ENCODE data around the gene MIEN1. TPM values are rescaled to one million over a fixed set of nuclear protein-coding genes. Genes with fewer than 3 reads are reported as not detected.
A peak's percentile ranks its signal among the peaks of the same experiment; 100 is the strongest.

MIEN1 gene
- total RNA-seq, 4 donors from 2014 or later = 47.0 to 57.3 (median 52.7) TPM

DNA sequence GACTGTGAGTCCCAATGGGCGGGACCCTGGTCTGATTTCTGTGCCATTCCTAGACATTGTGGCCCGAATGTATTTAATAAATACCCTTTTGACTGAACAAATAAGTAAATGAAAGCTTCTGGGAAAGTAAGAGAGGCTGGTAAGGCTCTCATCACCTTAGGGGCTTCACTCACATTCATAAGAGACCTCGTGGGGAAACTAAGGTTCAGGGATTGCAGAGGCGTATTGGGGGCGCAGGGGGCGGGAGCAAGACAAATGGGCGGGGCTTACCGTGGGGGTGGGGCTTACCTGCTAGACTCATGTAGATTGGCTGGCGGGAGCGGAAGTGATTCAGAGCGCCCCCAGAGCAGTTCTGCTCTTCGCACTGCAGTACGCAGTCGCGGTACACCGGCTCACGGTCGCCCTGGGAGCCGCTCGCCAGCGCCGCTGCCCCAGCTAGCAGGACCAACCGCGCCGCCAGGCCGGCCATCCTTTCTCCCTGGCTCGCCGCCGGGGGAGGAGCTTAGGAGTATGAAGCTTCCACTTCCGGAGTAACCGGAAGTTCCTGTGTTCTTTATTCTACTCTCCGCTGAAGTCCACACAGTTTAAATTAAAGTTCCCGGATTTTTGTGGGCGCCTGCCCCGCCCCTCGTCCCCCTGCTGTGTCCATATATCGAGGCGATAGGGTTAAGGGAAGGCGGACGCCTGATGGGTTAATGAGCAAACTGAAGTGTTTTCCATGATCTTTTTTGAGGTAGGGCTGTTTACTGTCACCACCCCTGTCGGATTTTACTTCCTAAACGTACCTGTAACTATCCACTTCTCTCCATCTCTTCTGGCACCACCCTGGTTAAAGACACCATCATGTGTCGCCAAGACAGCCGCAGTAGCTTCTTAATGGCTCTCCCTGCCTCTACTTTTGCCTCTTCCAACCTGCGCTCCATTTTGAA lies 42.5 kb downstream of the MIEN1 start, which contains the start of gene PGAP3:
Gene PGAP3, minus strand, starts transcription at position 512 of the 929 bp plus-strand sequence. Its CDS starts 43 bp downstream, at position 469.
- DNase-seq (ENCODE audit: extremely low spot score) = peak; percentile 97
- H3K27ac ChIP-seq (replicated peaks in 1 of 4) = peak within 1 kb of the TSS; percentile 83 to 91 (median 86)
- 5% methylated on average over 22 of the region's 45 CpGs for WGBS
- peaks cover 11 to 22% (median 17%) of the 10 kb centered on the region in 4 donors for H3K4me1 ChIP-seq
- peaks cover 0 to 28% (median 24%) of the 10 kb centered on the region in 4 donors for H3K36me3 ChIP-seq
- H3K27me3 ChIP-seq = no peaks in the 10 kb centered on the region
- TF ChIP-seq, protein P1, sequence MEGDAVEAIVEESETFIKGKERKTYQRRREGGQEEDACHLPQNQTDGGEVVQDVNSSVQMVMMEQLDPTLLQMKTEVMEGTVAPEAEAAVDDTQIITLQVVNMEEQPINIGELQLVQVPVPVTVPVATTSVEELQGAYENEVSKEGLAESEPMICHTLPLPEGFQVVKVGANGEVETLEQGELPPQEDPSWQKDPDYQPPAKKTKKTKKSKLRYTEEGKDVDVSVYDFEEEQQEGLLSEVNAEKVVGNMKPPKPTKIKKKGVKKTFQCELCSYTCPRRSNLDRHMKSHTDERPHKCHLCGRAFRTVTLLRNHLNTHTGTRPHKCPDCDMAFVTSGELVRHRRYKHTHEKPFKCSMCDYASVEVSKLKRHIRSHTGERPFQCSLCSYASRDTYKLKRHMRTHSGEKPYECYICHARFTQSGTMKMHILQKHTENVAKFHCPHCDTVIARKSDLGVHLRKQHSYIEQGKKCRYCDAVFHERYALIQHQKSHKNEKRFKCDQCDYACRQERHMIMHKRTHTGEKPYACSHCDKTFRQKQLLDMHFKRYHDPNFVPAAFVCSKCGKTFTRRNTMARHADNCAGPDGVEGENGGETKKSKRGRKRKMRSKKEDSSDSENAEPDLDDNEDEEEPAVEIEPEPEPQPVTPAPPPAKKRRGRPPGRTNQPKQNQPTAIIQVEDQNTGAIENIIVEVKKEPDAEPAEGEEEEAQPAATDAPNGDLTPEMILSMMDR (IDR thresholded peaks at IDR 0.05) = peak in 1 of 3 experiments; percentile 22
- TF ChIP-seq POLR2AphosphoS5 (IDR thresholded peaks at IDR 0.05) (peak; percentile 72 to 79), EP300 (IDR thresholded peaks at IDR 0.05) (no peak)
- H3K9me3 ChIP-seq = no peaks in the 10 kb centered on the region
- intact Hi-C loops (cut with DNase I) = loop anchor here (5.0 kb wide), 1 partner anchor 39 kb away; no protein-coding TSS in a partner anchor
- peak within 1 kb of the TSS; percentile 68 to 81 (median 72) for H3K4me3 ChIP-seq

DNA sequence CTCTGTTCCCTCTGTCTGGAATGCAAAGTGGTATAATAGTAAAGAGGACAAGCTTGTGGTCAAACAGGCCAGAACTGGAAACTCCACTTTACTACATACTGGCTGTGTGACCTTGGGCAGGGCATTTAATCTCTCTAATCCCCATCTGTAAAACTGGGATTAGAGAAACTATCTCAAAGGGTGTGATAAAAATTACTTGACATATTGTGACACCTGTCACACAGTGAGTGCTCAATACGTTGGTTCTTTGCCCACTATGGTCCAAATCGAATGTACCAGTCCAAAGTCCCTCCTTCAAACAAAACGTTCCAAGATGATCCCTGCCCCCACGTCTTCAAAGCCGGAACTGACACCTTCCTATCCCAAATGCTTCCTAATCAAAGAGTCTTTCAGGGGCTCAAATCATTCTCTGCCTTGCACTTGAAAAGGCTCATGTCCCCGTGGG lies 43.2 kb downstream of the MIEN1 start:
- WGBS = 59% methylated on average over 6 of the region's 6 CpGs
- peaks cover 11 to 22% (median 17%) of the 10 kb centered on the region in 4 donors for H3K4me1 ChIP-seq
- H3K36me3 ChIP-seq = peaks cover 0 to 32% (median 26%) of the 10 kb centered on the region in 4 donors
- H3K9me3 ChIP-seq = no peaks in the 10 kb centered on the region
- DNase-seq (ENCODE audit: extremely low spot score) = no peak
- no peaks in the 10 kb centered on the region for H3K27me3 ChIP-seq
- intact Hi-C loops (cut with DNase I) = loop anchor here (5.0 kb wide), 1 partner anchor 40 kb away; no protein-coding TSS in a partner anchor
- peak overlapping the region; percentile 83 to 91 (median 86) for H3K27ac ChIP-seq (replicated peaks in 1 of 4)
- TF ChIP-seq POLR2AphosphoS5 (IDR thresholded peaks at IDR 0.05) (no peak), POLR2A (IDR thresholded peaks at IDR 0.05; ENCODE audit: low read depth) (no peak)
- H3K4me3 ChIP-seq = peak overlapping the region; percentile 68 to 81 (median 72)

GRCh38 chr17:39684369-39685192 lies 45.8 kb downstream of the MIEN1 start:
- H3K36me3 ChIP-seq = peaks cover 0 to 53% (median 34%) of the 10 kb centered on the region in 4 donors
- no peak overlapping the region for H3K4me3 ChIP-seq
- H3K27me3 ChIP-seq = no peaks in the 10 kb centered on the region
- 93% methylated on average over 12 of the region's 12 CpGs for WGBS
- peaks cover 15 to 22% (median 18%) of the 10 kb centered on the region in 4 donors for H3K4me1 ChIP-seq
- no peak overlapping the region for H3K27ac ChIP-seq (replicated peaks in 1 of 4)
- intact Hi-C loops (cut with DNase I) = loop anchor here (5.0 kb wide), 1 partner anchor 43 kb away; no protein-coding TSS in a partner anchor
- TF ChIP-seq POLR2AphosphoS5 (IDR thresholded peaks at IDR 0.05) = no peak
- TF ChIP-seq EP300 (IDR thresholded peaks at IDR 0.05) = no peak
- TF ChIP-seq, protein P1 (IDR thresholded peaks at IDR 0.05) = no peak
- no peak for TF ChIP-seq POLR2A (IDR thresholded peaks at IDR 0.05; ENCODE audit: low read depth)
- DNase-seq (ENCODE audit: extremely low spot score) = no peak
- no peaks in the 10 kb centered on the region for H3K9me3 ChIP-seq

GRCh38 chr17:39683295-39683939 lies 46.9 kb downstream of the MIEN1 start:
- TF ChIP-seq EP300 (IDR thresholded peaks at IDR 0.05) (no peak), POLR2A (IDR thresholded peaks at IDR 0.05; ENCODE audit: low read depth) (no peak), POLR2AphosphoS5 (IDR thresholded peaks at IDR 0.05) (no peak)
- TF ChIP-seq, protein P1 (IDR thresholded peaks at IDR 0.05) = no peak
- no peaks in the 10 kb centered on the region for H3K9me3 ChIP-seq
- H3K27me3 ChIP-seq = no peaks in the 10 kb centered on the region
- H3K4me3 ChIP-seq = no peak overlapping the region
- WGBS = 94% methylated on average over 9 of the region's 9 CpGs
- H3K27ac ChIP-seq (replicated peaks in 1 of 4) = no peak overlapping the region
- peaks cover 0 to 62% (median 34%) of the 10 kb centered on the region in 4 donors for H3K36me3 ChIP-seq
- peaks cover 9 to 17% (median 15%) of the 10 kb centered on the region in 4 donors for H3K4me1 ChIP-seq
- DNase-seq (ENCODE audit: extremely low spot score) = no peak
- intact Hi-C loops (cut with DNase I) = no loop called here

All from esophagus muscularis mucosa (tissue), 4 donors.